8988T (cell line): ENCODE results near the gene PRDX1.

Source experiments
- DNase-seq: peaks from one replicate; pipeline ENCODE4 v3.0.0; 2011

The PRDX1 gene

DNA sequence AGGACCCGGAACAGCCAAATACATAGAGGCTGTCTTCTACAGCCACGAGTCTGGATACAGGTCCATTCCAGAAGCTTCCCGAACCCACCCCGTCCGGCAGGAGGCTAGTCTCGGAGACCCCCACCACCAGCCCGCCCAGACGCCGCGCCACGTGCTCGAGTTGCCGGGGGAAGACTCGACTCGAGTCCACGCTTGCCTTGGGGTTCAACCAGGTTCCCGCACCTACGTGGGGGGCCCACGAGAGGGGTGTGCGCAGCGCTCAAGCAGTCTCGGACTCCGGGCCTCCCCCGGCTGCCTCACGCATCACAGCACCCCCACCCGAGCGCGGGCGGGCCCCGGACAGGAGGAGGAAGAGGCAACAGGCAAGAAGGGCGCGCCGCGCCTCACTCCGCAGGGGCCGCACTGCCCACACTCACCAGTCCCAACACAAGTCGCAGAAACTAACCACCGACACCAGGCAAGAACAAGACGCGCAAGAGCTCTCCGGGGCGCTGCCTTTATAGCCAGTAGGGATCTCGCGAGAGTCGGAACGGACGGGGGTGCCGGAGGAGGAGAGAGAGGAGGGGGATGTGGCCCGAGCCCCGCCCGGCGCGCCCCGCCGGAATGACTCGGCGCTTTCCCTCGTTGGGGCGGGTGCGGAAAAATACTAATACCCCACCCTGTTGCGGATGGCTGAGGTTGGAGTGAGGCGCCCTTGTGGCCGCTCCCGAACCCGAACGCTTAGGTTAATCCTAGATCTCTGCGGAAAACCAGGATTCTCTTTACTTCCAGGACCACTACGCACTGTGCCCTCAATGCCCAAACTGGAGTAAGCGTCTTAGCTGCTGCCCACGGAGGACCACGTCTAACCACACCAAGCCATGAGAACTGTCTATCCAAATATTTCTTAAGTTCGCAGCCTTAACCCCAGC lies at the start of gene PRDX1:
PRDX1 (minus strand) TSS at position 472 of the 911 bp plus-strand sequence. CDS start 2,841 bp downstream, outside the sequence.
- DNase-seq, result peak; percentile 65

DNA sequence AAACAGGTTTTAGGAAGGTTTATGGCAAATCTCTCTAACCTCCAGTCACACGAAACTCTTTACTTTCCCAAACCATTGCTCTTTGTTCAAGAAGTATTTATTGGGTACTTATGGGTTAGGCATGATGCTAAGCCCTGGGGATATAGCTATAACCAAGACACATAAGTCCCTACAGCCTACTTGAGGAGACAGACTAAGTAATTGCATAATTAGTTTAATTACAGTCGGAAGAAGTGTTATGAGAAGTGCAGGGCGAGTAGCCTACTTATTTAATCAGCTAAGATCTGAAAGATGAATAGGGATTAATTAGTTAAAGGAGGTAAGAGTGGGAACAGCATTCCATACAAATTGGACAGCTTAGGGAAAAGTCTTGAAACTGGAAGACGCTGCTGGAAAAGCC lies 48.9 kb upstream of the PRDX1 start:
- DNase-seq, result no peak

- no peak for DNase-seq
Measured at GRCh38 chr1:45569962-45570581, 48.4 kb upstream of the PRDX1 start.

- DNase-seq, result no peak
Measured at GRCh38 chr1:45569571-45569961, 47.9 kb upstream of the PRDX1 start.

GRCh38 chr1:45568421-45568820 lies 46.7 kb upstream of the PRDX1 start:
- DNase-seq, result no peak

DNA sequence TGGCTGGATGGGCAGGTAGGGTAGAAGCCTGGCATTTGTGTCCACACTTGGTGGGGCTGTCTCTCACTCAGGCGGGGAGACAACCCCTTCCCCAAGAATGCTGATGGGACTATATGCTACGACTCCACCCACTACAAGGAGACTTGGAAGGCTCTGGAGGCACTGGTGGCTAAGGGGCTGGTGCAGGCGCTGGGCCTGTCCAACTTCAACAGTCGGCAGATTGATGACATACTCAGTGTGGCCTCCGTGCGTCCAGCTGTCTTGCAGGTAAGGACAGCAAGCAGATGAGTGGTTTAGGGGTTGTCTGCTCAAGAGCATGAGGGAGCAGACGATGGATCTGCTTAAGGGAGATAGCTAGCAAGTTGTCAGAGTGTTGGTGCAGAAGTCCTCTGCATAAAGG lies 46.2 kb upstream of the PRDX1 start:
- no peak for DNase-seq

DNA sequence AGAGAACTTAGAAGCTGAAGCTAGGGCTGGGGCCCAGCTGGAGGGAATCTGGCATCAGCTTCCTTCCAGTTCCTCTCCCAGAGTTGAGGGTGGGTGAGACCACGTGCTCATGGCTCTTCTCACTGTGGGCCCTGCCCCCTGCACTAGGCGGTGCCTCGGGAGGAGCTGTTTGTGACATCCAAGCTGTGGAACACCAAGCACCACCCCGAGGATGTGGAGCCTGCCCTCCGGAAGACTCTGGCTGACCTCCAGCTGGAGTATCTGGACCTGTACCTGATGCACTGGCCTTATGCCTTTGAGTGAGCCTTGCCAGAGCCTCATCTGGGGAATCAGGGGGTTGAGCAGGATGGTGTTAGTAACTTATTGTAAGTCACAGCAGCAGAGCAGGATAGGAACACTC lies 45.0 kb upstream of the PRDX1 start:
- DNase-seq, result no peak

DNA sequence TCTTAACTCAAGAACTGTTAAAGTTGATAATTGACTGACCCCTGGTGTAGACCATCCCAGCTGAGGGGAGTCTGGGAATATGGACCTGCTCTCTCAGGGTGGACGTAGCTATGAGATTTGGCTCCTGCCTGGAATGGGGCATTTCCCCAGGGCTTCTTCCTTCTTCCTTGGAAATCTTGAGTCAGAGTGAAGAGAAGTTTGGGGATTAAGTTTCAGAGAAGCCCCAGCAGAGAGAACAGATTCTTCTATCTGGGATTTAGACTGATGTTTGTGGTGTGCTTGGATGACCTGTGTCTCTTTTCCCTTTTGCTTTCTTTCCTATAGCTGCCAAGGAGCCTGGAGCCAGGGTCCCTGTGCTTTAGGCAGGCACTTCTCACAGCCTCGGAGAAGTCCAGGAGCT lies 42.2 kb upstream of the PRDX1 start:
- no peak for DNase-seq

DNA sequence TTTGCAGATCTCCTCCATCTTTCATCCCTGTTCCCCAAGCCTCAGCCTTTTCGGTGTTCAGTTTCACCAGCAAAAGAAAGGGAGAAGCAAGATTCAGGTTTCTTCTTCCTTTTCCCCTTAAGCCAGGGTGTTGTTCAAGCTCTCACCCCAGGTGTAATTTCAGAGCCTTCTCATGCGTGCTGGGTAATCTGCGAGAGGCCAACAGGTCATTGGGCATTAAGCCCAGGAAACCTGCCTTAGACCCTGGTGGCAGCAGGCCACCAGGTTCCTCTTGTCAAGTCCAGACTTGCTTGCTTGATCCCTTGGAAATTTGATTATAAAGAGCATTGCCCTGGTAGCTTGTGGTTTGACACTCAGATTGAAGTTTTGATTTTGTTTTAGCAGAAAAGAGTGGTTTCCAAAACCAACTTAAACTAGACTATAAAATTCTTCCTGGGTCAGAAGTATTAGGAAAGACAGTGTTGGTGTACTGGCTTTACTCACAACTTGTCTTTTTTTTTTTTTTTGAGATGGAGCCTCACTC lies 35.8 kb upstream of the PRDX1 start:
- DNase-seq, result no peak

DNA sequence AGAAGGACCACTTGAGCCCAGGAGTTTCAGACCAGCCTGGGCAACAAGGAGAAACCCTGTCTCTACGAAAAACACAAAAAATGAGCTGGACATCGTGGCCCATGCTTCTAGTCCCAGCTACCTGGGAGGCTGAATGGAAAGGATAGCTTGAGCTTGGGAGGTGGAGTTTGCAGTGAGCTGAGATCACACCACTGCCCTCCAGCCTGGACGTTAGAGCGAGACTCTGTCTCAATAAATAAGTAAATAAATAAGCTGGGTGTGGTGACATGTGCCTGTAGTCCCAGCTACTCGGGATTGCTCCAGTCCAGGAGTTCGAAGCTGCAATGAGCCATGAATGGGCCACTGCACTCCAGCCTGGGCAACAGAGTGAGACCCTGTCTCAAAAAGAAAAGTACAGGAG lies 32.5 kb upstream of the PRDX1 start:
- no peak for DNase-seq

GRCh38 chr1:45552331-45552730 lies 30.6 kb upstream of the PRDX1 start:
- no peak for DNase-seq

- DNase-seq, result no peak
Measured at GRCh38 chr1:45551684-45552083, 30.0 kb upstream of the PRDX1 start.

DNA sequence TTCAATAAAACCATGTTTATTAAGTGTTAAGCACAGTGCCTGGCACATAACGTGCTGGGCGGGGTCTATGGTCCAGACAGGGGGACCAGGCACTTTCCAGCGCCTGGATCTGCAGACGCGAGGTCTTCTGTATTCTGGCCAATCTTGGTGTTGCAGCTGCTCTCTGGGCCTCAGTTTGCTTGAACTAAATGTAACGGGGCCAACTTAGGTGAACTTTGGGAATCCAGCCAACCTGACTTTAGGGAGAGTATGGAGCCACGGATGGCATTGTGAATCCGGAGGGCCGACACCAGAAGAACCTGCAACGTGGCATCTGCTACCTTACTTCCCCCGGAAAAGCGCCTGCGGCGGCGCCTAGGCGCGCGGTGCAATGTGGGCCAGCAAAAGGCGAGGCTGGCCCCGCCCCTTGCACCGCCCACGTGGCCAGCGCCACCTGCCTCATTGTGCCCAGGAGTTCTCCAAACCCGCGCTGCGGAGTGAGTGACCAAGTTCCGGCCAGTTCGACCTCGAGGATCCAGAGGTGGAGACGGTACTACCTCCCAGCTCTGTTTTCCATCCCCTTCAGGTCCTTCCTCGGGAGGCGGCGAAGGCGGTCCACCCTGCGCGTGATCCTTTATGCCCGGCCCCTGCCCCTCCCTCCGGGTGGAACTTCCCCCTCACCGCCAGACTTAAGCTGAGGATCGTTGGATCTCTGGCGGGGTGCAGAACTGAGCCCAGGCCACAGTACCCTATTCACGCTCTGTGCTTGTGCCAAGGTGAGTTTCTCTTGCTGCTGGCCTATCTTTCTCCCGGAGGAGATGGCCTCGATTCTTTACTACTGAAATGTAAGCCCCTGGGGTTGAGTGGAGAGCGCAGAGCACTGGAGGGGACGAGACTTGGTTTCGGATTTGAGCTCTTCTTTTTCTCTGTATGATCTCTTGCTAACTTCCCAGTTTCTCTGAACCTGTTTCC lies 29.0 kb upstream of the PRDX1 start, which contains the start of gene AKR1A1:
AKR1A1 (plus strand) TSS at position 426 of the 951 bp plus-strand sequence. CDS start 10,969 bp downstream, outside the sequence.
- DNase-seq, result peak; percentile 50

- no peak for DNase-seq
Measured at GRCh38 chr1:45545553-45546310, 24.0 kb upstream of the PRDX1 start.

GRCh38 chr1:45545019-45545493 lies 23.4 kb upstream of the PRDX1 start:
- DNase-seq, result no peak

DNA sequence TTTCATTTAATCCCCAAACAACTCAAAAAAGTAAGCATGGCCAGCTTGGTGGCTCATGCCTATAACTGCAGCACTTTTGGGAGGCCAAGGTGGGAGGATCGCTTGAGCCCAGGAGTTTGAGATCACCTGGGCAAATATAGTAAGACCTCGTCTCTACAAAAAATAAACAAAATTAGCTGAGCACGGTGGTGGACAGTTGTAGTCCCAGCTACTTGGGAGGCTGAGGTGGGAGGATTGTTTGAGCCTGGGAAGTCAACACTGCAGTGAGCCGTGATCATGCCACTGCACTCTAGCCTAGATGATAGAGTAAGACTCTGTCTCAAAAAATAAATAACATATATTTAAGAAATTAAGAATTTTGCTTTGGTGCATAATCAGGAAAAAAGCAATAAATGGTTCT lies 22.8 kb upstream of the PRDX1 start:
- no peak for DNase-seq

DNA sequence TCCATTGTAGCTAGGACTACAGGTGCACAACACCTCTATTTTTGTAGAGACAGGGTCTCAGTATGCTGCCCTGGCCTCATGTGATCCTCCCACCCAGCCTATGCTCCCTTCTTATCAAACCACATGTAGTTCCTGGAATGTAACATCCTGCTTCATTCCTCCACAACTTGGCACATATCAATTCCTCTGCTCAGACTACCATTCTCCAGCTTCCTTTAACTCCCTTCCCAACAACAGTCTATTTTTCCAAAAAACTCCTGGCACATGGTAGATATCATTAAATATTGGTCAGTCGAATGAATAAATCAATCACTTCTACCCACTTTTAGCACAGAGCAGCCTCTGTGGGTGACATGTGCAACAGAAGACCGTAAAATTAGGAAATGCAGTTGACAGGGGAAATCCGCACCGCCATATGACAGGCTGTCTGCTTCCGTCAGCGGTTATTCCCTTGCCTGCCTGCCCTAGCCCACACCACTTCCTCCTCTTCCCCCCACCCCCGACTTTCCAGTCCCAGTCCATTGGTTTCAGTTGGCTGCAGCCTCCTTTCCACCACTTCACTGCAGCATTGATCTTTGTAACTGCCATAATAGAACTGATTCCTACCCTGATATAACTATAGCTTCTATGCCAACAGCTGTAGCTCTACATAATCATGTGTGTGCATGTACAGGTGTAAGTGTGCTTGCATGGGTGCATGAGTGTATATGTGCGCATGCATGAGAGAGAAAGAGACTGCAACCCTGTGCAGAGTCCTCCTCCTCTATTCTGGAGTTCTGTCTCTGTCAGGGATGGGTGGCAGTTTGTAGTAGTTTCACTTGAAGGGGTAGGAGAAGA lies 22.1 kb upstream of the PRDX1 start:
- no peak for DNase-seq

- DNase-seq, result no peak
Measured at GRCh38 chr1:45542591-45542990, 20.9 kb upstream of the PRDX1 start.

GRCh38 chr1:45541193-45541592 lies 19.5 kb upstream of the PRDX1 start:
- DNase-seq, result no peak

GRCh38 chr1:45536886-45537285 lies 15.2 kb upstream of the PRDX1 start:
- DNase-seq, result no peak
